OCI-LY3 (cell line): ENCODE measurements around the gene KLC1.
A peak's percentile ranks its signal among the peaks of the same experiment; 100 is the strongest.

ENCODE experiments used
- EZH2phosphoT487 ChIP-seq: fragments of 200-600 bp; shearing (Covaris generic); IDR thresholded peaks from 2 replicates; pipeline ENCODE4 v1.6.1; 2018; ENCODE audit warnings: antibody characterized with exemption, mixed run types, low read depth
- TF ChIP-seq, protein P1 (sequence below): fragments of 200-600, 300-600 bp; sonication (generic); IDR thresholded peaks from 2 replicates; pipeline ENCODE4 v1.5.1; 2014; ENCODE audit warnings: antibody characterized with exemption, low read length, low read depth

GRCh38 chr14:103679351-103679750 is 50.3 kb downstream of the KLC1 start:
- TF ChIP-seq, protein P1, sequence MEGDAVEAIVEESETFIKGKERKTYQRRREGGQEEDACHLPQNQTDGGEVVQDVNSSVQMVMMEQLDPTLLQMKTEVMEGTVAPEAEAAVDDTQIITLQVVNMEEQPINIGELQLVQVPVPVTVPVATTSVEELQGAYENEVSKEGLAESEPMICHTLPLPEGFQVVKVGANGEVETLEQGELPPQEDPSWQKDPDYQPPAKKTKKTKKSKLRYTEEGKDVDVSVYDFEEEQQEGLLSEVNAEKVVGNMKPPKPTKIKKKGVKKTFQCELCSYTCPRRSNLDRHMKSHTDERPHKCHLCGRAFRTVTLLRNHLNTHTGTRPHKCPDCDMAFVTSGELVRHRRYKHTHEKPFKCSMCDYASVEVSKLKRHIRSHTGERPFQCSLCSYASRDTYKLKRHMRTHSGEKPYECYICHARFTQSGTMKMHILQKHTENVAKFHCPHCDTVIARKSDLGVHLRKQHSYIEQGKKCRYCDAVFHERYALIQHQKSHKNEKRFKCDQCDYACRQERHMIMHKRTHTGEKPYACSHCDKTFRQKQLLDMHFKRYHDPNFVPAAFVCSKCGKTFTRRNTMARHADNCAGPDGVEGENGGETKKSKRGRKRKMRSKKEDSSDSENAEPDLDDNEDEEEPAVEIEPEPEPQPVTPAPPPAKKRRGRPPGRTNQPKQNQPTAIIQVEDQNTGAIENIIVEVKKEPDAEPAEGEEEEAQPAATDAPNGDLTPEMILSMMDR: peak; percentile 90
- no peak for TF ChIP-seq EZH2phosphoT487
